Measurements from ENCODE around the gene PRR23E.

DNA sequence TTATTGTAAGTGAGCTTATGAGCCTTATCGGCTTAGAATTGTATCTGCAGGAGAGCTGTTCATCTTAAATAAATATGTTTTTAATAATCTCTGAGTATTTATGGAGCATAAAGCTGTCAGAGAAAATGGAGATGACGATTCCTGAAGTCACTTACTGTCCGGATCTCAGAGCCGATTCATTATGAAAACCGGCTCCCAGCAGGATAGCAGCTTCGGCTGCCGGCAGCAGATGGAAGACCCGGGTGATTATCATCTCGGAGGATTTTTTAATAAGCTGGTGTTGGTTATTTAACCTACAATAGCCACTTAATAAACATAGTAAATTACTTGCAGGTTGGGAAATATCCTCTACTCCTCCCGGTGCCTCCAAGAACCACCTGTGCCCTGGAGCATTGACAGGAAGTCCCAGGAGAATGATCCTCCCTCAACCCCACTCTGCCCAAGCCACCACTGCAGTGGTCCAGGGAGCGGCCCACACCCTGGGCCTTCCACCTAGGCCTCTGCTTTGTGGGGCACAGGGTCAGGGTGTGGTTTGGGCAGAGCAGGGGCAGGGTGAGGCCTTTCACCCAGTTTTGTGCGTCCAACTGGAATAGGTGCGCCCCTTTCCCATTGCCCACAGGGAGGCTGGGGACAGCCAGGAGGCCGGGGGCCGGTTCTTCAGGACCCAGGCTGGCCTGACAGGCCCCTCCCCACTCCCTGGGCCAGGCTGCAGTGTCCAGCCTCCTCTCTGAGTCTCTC lies 42.2 kb upstream of the PRR23E start:
- TF ChIP-seq, protein P1, sequence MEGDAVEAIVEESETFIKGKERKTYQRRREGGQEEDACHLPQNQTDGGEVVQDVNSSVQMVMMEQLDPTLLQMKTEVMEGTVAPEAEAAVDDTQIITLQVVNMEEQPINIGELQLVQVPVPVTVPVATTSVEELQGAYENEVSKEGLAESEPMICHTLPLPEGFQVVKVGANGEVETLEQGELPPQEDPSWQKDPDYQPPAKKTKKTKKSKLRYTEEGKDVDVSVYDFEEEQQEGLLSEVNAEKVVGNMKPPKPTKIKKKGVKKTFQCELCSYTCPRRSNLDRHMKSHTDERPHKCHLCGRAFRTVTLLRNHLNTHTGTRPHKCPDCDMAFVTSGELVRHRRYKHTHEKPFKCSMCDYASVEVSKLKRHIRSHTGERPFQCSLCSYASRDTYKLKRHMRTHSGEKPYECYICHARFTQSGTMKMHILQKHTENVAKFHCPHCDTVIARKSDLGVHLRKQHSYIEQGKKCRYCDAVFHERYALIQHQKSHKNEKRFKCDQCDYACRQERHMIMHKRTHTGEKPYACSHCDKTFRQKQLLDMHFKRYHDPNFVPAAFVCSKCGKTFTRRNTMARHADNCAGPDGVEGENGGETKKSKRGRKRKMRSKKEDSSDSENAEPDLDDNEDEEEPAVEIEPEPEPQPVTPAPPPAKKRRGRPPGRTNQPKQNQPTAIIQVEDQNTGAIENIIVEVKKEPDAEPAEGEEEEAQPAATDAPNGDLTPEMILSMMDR (IDR thresholded peaks at IDR 0.05) = no peak
- no peak for TF ChIP-seq POLR2A (IDR thresholded peaks at IDR 0.05)
